GM12891 (cell line): ENCODE data around the gene ANG.
"Not testable (repeated sequence)": the region's sequence is repeated elsewhere in the genome, so short reads cannot be mapped to it uniquely, and the experiment has no call there.

Experiments
- DNase-seq: peaks from one replicate; pipeline ENCODE4 v3.0.0; 2011; ENCODE audit warnings: low spot score; ENCODE audit not compliant: insufficient read length
- FAIRE-seq: peaks from 2 replicates; lab custom pipeline; 2011; peaks lifted over from hg19 to GRCh38; lab: Jason Lieb, UNC
- PAX5 ChIP-seq: IDR thresholded peaks from 2 replicates; pipeline ENCODE4 v1.6.1; 2011; ENCODE audit warnings: low read length, moderate library complexity, mild to moderate bottlenecking; ENCODE audit not compliant: insufficient read depth, severe bottlenecking
- POLR2A ChIP-seq: IDR thresholded peaks from 2 replicates; pipeline ENCODE4 v1.6.1; 2011; ENCODE audit warnings: low read depth, low read length, control low read depth
- POLR2AphosphoS5 ChIP-seq: IDR thresholded peaks from 2 replicates; pipeline ENCODE4 v1.6.1; 2011; ENCODE audit warnings: low read depth, low read length, control low read depth
- POU2F2 ChIP-seq: IDR thresholded peaks from 2 replicates; pipeline ENCODE4 v1.6.1; 2011; ENCODE audit warnings: low read depth, mild to moderate bottlenecking, control low read depth, low read length, moderate library complexity
- SPI1 ChIP-seq: IDR thresholded peaks from 2 replicates; pipeline ENCODE4 v1.6.1; 2011; ENCODE audit warnings: low read depth, low read length, control low read depth
- TAF1 ChIP-seq: IDR thresholded peaks from 2 replicates; pipeline ENCODE4 v1.6.1; 2011; ENCODE audit warnings: low read depth, low read length, control low read depth

Gene ANG

GRCh38 chr14:20733684-20734429 lies 45.3 kb downstream of the ANG start:
- FAIRE-seq, result no peak
- TF ChIP-seq SPI1 (no peak), POLR2AphosphoS5 (no peak), TAF1 (no peak), POU2F2 (no peak), POLR2A (no peak), PAX5 (no peak)
- DNase-seq, result no peak

GRCh38 chr14:20734430-20734806 lies 45.9 kb downstream of the ANG start:
- TF ChIP-seq PAX5 (no peak), POLR2A (no peak), POU2F2 (0 out of 2 replicates have a peak, but pooled peaks have one; percentile 13), SPI1 (no peak)
- DNase-seq (no peak), FAIRE-seq (no peak)

- FAIRE-seq, DNase-seq: not testable (repeated sequence)
Observed at GRCh38 chr14:20738292-20738691, 49.7 kb downstream of the ANG start.

- TF ChIP-seq PAX5, result no peak
- TF ChIP-seq SPI1, result no peak
- TF ChIP-seq POLR2AphosphoS5, result no peak
- no peak for TF ChIP-seq POU2F2
- TF ChIP-seq POLR2A, result no peak
- no peak for TF ChIP-seq TAF1
- FAIRE-seq (no peak), DNase-seq (no peak)
Observed at GRCh38 chr14:20742132-20742531, 53.6 kb downstream of the ANG start.

GRCh38 chr14:20743556-20743955 lies 55.0 kb downstream of the ANG start:
- no peak for DNase-seq
- FAIRE-seq, result no peak
- no peak for TF ChIP-seq POLR2AphosphoS5
- TF ChIP-seq SPI1, result no peak
- no peak for TF ChIP-seq PAX5
- TF ChIP-seq POLR2A, result no peak
- no peak for TF ChIP-seq POU2F2
- no peak for TF ChIP-seq TAF1
